GM12873 (cell line): Measurements from ENCODE around the gene RAD50.

Experiments used
- CTCF ChIP-seq: IDR thresholded peaks from 2 replicates; pipeline ENCODE4 v1.5.1; 2012; ENCODE audit warnings: low read depth, mild to moderate bottlenecking, moderate library complexity, low read length, control low read depth; ENCODE audit not compliant: insufficient read depth; ENCODE audit errors: missing control alignments

The RAD50 gene

GRCh38 chr5:132601071-132601728, 44.4 kb downstream of the RAD50 start:
- TF ChIP-seq CTCF = no peak

GRCh38 chr5:132607095-132607494, 50.3 kb downstream of the RAD50 start:
- TF ChIP-seq CTCF = no peak

- TF ChIP-seq CTCF = no peak
These were observed 51.3 kb downstream of the RAD50 start for GRCh38 chr5:132608107-132608506.

GRCh38 chr5:132611965-132612364, 55.2 kb downstream of the RAD50 start:
- TF ChIP-seq CTCF = no peak

GRCh38 chr5:132612846-132613245, 56.1 kb downstream of the RAD50 start:
- TF ChIP-seq CTCF = no peak

GRCh38 chr5:132621699-132622098, 64.9 kb downstream of the RAD50 start:
- no peak for TF ChIP-seq CTCF

- TF ChIP-seq CTCF = no peak
These were observed 65.8 kb downstream of the RAD50 start for GRCh38 chr5:132622608-132623007.
